Muscle of back (tissue), 13 donors: Measurements from ENCODE around the gene UTP20. TPM values are rescaled to one million over a fixed set of nuclear protein-coding genes. Genes with fewer than 3 reads are reported as not detected.

Experiments used
- DNase-seq, 3 donors: peaks; one replicate each; pipeline versions ENCODE4 v3.0.0 to v3.0.0-alpha.2; 2013
- long read RNA-seq, 9 donors: transcript quantifications; one replicate each; lab custom pipeline, GENCODE V29; 2026
- polyA plus RNA-seq, 10 donors: library from polyadenylated mRNA; unstranded; fragments of 120-200 nt; gene quantifications; one replicate each; pipeline ENCODE4 v1.2.1, GENCODE V29; 2013; ENCODE audit not compliant: insufficient read length in 10 of 10

The UTP20 gene
- 10 to 100 TPM in 8 of 10 donors, 1 to 10 TPM in 2; 9.4 to 14.5 (median 12.6) TPM for polyA plus RNA-seq
- long read RNA-seq, donor 1, partial matches to known transcripts = 8 of 8 reads
- long read RNA-seq, donor 1, other reads (novel, unspliced or antisense) = 0 of 8 reads
- long read RNA-seq, donor 2, partial matches to known transcripts = 11 of 40 reads
- long read RNA-seq, donor 2, other reads (novel, unspliced or antisense) = 29 of 40 reads
- long read RNA-seq, donor 3 = 0 reads
- long read RNA-seq, donor 4, partial matches to known transcripts = 15 of 15 reads
- long read RNA-seq, donor 4, other reads (novel, unspliced or antisense) = 0 of 15 reads
- long read RNA-seq, donor 5, partial matches to known transcripts = 17 of 17 reads
- long read RNA-seq, donor 5, other reads (novel, unspliced or antisense) = 0 of 17 reads
- long read RNA-seq, donor 6, partial matches to known transcripts = 27 of 27 reads
- long read RNA-seq, donor 6, other reads (novel, unspliced or antisense) = 0 of 27 reads
- long read RNA-seq, donor 7, partial matches to known transcripts = 12 of 12 reads
- long read RNA-seq, donor 7, other reads (novel, unspliced or antisense) = 0 of 12 reads
- long read RNA-seq, donor 8 = 0 reads
- long read RNA-seq, donor 9 = 0 reads

GRCh38 chr12:101280006-101280505 is at the start of gene UTP20:
UTP20 (plus strand) TSS chr12:101280105; CDS start chr12:101280283, 178 bp downstream.
- DNase-seq = peak; percentile 88 to 96 (median 93)

- DNase-seq = no peak
These were observed 49.4 kb upstream of the UTP20 start for GRCh38 chr12:101230547-101230946.

GRCh38 chr12:101231636-101232035 is 48.3 kb upstream of the UTP20 start:
- DNase-seq = no peak

GRCh38 chr12:101235686-101236085 is 44.2 kb upstream of the UTP20 start:
- DNase-seq = no peak

- DNase-seq = no peak
These were observed 41.6 kb upstream of the UTP20 start for GRCh38 chr12:101238306-101238705.

GRCh38 chr12:101238800-101239329 is 41.0 kb upstream of the UTP20 start:
- DNase-seq = no peak

- DNase-seq = no peak
These were observed 36.8 kb upstream of the UTP20 start for GRCh38 chr12:101243074-101243473.

GRCh38 chr12:101243616-101244015 is 36.3 kb upstream of the UTP20 start:
- DNase-seq = no peak

- no peak for DNase-seq
These were observed 23.6 kb upstream of the UTP20 start for GRCh38 chr12:101256266-101256665.

- DNase-seq = no peak
These were observed 22.5 kb upstream of the UTP20 start for GRCh38 chr12:101257357-101257756.

- DNase-seq = no peak
These were observed 12.8 kb upstream of the UTP20 start for GRCh38 chr12:101267111-101267510.

- no peak for DNase-seq
These were observed 3.5 kb upstream of the UTP20 start for GRCh38 chr12:101276433-101276832.

GRCh38 chr12:101277443-101277842 is 2.5 kb upstream of the UTP20 start:
- no peak for DNase-seq

GRCh38 chr12:101287357-101287756 is 7.5 kb downstream of the UTP20 start:
- DNase-seq = no peak

- no peak for DNase-seq
These were observed 17.8 kb downstream of the UTP20 start for GRCh38 chr12:101297661-101298060.

- DNase-seq = peak in 1 of 3 donors; percentile 2
These were observed 18.5 kb downstream of the UTP20 start for GRCh38 chr12:101298426-101298825.

- DNase-seq = no peak
These were observed 19.4 kb downstream of the UTP20 start for GRCh38 chr12:101299346-101299745.

- DNase-seq = no peak
These were observed 20.0 kb downstream of the UTP20 start for GRCh38 chr12:101299931-101300330.

GRCh38 chr12:101302741-101303140 is 22.8 kb downstream of the UTP20 start:
- no peak for DNase-seq

GRCh38 chr12:101305226-101305779 is 25.4 kb downstream of the UTP20 start:
- DNase-seq = no peak

- no peak for DNase-seq
These were observed 25.9 kb downstream of the UTP20 start for GRCh38 chr12:101305794-101306193.

GRCh38 chr12:101322480-101322879 is 42.6 kb downstream of the UTP20 start:
- DNase-seq = no peak

- DNase-seq = no peak
These were observed 43.4 kb downstream of the UTP20 start for GRCh38 chr12:101323255-101323654.
